H9 (cell line): ENCODE data around the gene AGAP3. TPM values are rescaled to one million over a fixed set of nuclear protein-coding genes. Genes with fewer than 3 reads are reported as not detected.

Experiments used
- DNase-seq: peaks from one replicate; pipeline ENCODE4 v3.0.0-alpha.2; 2017
- H2AFZ ChIP-seq: one replicate; pipeline ENCODE4 v1.6.1; 2013; ENCODE audit warnings: mild to moderate bottlenecking, low read length, control low read depth, moderate library complexity
- H2AK5ac ChIP-seq: 2 replicates; pipeline ENCODE4 v1.6.1; 2013; ENCODE audit warnings: low read length, control low read depth, mixed read lengths; ENCODE audit not compliant: insufficient read length
- H2BK120ac ChIP-seq: one replicate; pipeline ENCODE4 v1.6.1; 2013; ENCODE audit warnings: low read depth, mild to moderate bottlenecking, low read length, control low read depth, inconsistent platforms; ENCODE audit not compliant: poor library complexity, severe bottlenecking
- H2BK12ac ChIP-seq: 2 replicates; pipeline ENCODE4 v1.6.1; 2013; ENCODE audit warnings: low read length, control low read depth, mixed read lengths, low read depth; ENCODE audit not compliant: insufficient read length
- H2BK15ac ChIP-seq: 2 replicates; pipeline ENCODE4 v1.6.1; 2013; ENCODE audit warnings: low read depth, low read length, control low read depth
- H2BK20ac ChIP-seq: one replicate; pipeline ENCODE4 v1.6.1; 2013; ENCODE audit warnings: low read depth, mild to moderate bottlenecking, low read length, control low read depth, inconsistent platforms; ENCODE audit not compliant: poor library complexity, severe bottlenecking
- H2BK5ac ChIP-seq: 2 replicates; pipeline ENCODE4 v1.6.1; 2013; ENCODE audit warnings: low read length, control low read depth, mixed read lengths; ENCODE audit not compliant: insufficient read length
- H3K14ac ChIP-seq: 2 replicates; pipeline ENCODE4 v1.6.1; 2013; ENCODE audit warnings: low read length, control low read depth; ENCODE audit not compliant: insufficient read depth
- H3K18ac ChIP-seq: 2 replicates; pipeline ENCODE4 v1.6.1; 2013; ENCODE audit warnings: low read depth, mild to moderate bottlenecking, mixed read lengths, low read length, control low read depth; ENCODE audit not compliant: insufficient read length
- H3K23ac ChIP-seq: 2 replicates; pipeline ENCODE4 v1.6.1; 2013; ENCODE audit warnings: low read length, control low read depth, mixed read lengths, low read depth; ENCODE audit not compliant: insufficient read length
- H3K23me2 ChIP-seq: 2 replicates; pipeline ENCODE4 v1.6.1; 2013; ENCODE audit warnings: low read depth, mild to moderate bottlenecking, mixed read lengths, low read length, control low read depth; ENCODE audit not compliant: insufficient read length, poor library complexity, severe bottlenecking
- H3K27ac ChIP-seq: 2 replicates; pipeline ENCODE4 v1.5.1; 2013; ENCODE audit warnings: low read length, control low read depth, mixed read lengths, low read depth; ENCODE audit not compliant: insufficient read length
- H3K27me3 ChIP-seq: 2 replicates; pipeline ENCODE4 v1.6.1; 2013; ENCODE audit warnings: low read length, control low read depth, inconsistent platforms; ENCODE audit not compliant: insufficient read depth
- H3K4ac ChIP-seq: 2 replicates; pipeline ENCODE4 v1.6.1; 2013; ENCODE audit warnings: low read depth, mild to moderate bottlenecking, control low read depth, inconsistent platforms, low read length, moderate library complexity
- H3K4me1 ChIP-seq: 2 replicates; pipeline ENCODE4 v1.6.1; 2013; ENCODE audit warnings: low read length, control low read depth, inconsistent platforms; ENCODE audit not compliant: insufficient read depth
- H3K4me2 ChIP-seq: 2 replicates; pipeline ENCODE4 v1.6.1; 2013; ENCODE audit warnings: low read length, control low read depth, mixed read lengths; ENCODE audit not compliant: insufficient read length, insufficient read depth
- H3K56ac ChIP-seq: 2 replicates; pipeline ENCODE4 v1.6.1; 2013; ENCODE audit warnings: low read depth, mild to moderate bottlenecking, mixed read lengths, low read length, control low read depth; ENCODE audit not compliant: insufficient read length
- H3K79me1 ChIP-seq: 2 replicates; pipeline ENCODE4 v1.6.1; 2013; ENCODE audit warnings: low read depth, mild to moderate bottlenecking, moderate library complexity, low read length, control low read depth, inconsistent platforms; ENCODE audit not compliant: insufficient read depth, poor library complexity, severe bottlenecking
- H3K79me2 ChIP-seq: 2 replicates; pipeline ENCODE4 v1.6.1; 2013; ENCODE audit warnings: low read length, control low read depth, inconsistent platforms; ENCODE audit not compliant: insufficient read depth
- H3K9ac ChIP-seq: 2 replicates; pipeline ENCODE4 v1.6.1; 2013; ENCODE audit warnings: low read length, control low read depth, mixed read lengths; ENCODE audit not compliant: insufficient read length; ENCODE audit errors: extremely low read depth
- H3K9me3 ChIP-seq: one replicate; pipeline ENCODE4 v1.6.1; 2013; ENCODE audit warnings: low read depth, low read length, inconsistent platforms; ENCODE audit not compliant: control insufficient read depth
- H3T11ph ChIP-seq: one replicate; pipeline ENCODE4 v1.6.1; 2013; ENCODE audit warnings: mild to moderate bottlenecking, low read length, control low read depth, inconsistent platforms
- H4K20me1 ChIP-seq: one replicate; pipeline ENCODE4 v1.6.1; 2013; ENCODE audit not compliant: control insufficient read depth, insufficient read length, insufficient read depth
- H4K5ac ChIP-seq: 2 replicates; pipeline ENCODE4 v1.6.1; 2013; ENCODE audit warnings: low read depth, mild to moderate bottlenecking, mixed read lengths, low read length, control low read depth; ENCODE audit not compliant: insufficient read length
- H4K8ac ChIP-seq: replicated peaks from 2 replicates; pipeline ENCODE4 v1.6.1; 2013; ENCODE audit warnings: low read length, control low read depth, mixed read lengths, low read depth; ENCODE audit not compliant: insufficient read length
- H4K91ac ChIP-seq: 2 replicates; pipeline ENCODE4 v1.6.1; 2013; ENCODE audit warnings: low read depth, mild to moderate bottlenecking, moderate library complexity, mixed read lengths, low read length, control low read depth; ENCODE audit not compliant: insufficient read length
- H3K27ac Mint-ChIP-seq, 3 experiments: 2 replicates in 2 of 3; 3 replicates in 1 of 3; pipeline ENCODE4 v1.8.0; 2020 to 2021; ENCODE audit warnings: mixed read lengths in 3 of 3, mild to moderate bottlenecking in 1 of 3, moderate library complexity in 1 of 3
- H3K27me3 Mint-ChIP-seq: 2 replicates; pipeline ENCODE4 v1.8.0; 2021; ENCODE audit warnings: low read depth, mild to moderate bottlenecking, moderate library complexity, mixed read lengths
- H3K36me3 Mint-ChIP-seq, 3 experiments: 2 replicates in 2 of 3; 3 replicates in 1 of 3; pipeline ENCODE4 v1.8.0; 2020 to 2021; ENCODE audit warnings: low read depth in 3 of 3, mixed read lengths in 3 of 3; ENCODE audit not compliant: insufficient read depth in 1 of 3
- H3K4me1 Mint-ChIP-seq, 2 experiments: 2 replicates each; pipeline ENCODE4 v1.8.0; 2020; ENCODE audit warnings: mixed read lengths in 2 of 2
- H3K4me3 Mint-ChIP-seq, 2 experiments: 2 replicates in 1 of 2; 3 replicates in 1 of 2; pipeline ENCODE4 v1.8.0; 2020 to 2021; ENCODE audit warnings: mild to moderate bottlenecking in 2 of 2, mixed read lengths in 2 of 2, moderate library complexity in 1 of 2
- H3K9me3 Mint-ChIP-seq, 2 experiments: 2 replicates in 1 of 2; 3 replicates in 1 of 2; pipeline ENCODE4 v1.8.0; 2020; ENCODE audit warnings: mild to moderate bottlenecking in 2 of 2, mixed read lengths in 2 of 2, moderate library complexity in 1 of 2
- WGBS: extraction: QIAGEN DNeasy Blood & Tissue Kit; methylation state at CpG from one replicate; pipeline ENCODE4 v1.1.7; 2013; ENCODE audit warnings: missing lambda C conversion rate, low lambda C conversion rate, mixed read lengths; ENCODE audit not compliant: insufficient read length; ENCODE audit errors: extremely low coverage; 5-methylcytosine and 5-hydroxymethylcytosine counted together
- total RNA-seq: library from RNA; stranded (reverse); gene quantifications from 2 replicates; pipeline ENCODE4 v1.2.1, GENCODE V29; 2021
- TF ChIP-seq, protein P1 (sequence below): fragments of 200-600 bp; sonication (generic); conservative IDR thresholded peaks from 3 replicates; pipeline ENCODE4 v1.8.0; 2021; ENCODE audit warnings: antibody characterized with exemption, mild to moderate bottlenecking

Gene AGAP3
- total RNA-seq, 1 experiment from 2014 or later: 97.7 TPM

DNA sequence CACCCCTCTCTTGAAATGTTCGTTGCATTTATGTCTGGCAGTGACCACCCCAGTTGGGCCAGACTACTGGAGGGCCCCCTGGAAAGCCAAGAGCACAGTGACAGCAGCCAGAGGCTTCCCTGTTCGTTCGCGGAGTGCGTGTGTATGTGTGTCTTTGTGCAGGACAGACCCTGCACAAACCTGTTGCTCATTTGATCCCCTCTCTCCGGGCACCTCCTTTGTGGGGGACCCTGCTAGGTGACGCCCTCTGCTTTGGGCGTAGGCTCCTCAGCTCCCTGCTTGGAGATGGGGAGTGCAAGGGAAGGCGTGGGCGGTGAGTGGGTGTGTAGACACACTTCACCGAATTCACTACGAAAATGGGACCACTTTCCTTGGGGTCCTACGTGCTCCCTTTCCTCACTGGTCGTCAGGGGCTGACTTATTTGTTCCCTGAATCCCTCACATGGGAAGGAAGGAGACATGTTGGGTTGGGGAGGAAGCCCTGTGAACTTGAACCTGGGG is 38.7 kb downstream of the AGAP3 start:
- Histone ChIP-seq H4K8ac (no peak overlapping the region), H4K91ac (no peak overlapping the region), H2BK20ac (no peak overlapping the region), H3T11ph (no peak overlapping the region), H3K56ac (no peak overlapping the region), H3K9ac (no peak overlapping the region), H3K4me1 (peaks cover 3% of the 10 kb centered on the region; the same call in 1 of the 2 replicates), H3K9me3 (no peaks in the 10 kb centered on the region), H3K79me2 (no peaks in the 10 kb centered on the region), H3K14ac (no peak overlapping the region), H2BK15ac (no peak overlapping the region), H2AFZ (no peak overlapping the region), H3K18ac (no peak overlapping the region), H4K20me1 (no peaks in the 10 kb centered on the region), H3K4ac (no peak overlapping the region), H3K23me2 (peaks cover 10% of the 10 kb centered on the region), H2BK120ac (no peak overlapping the region), H3K4me2 (peak overlapping the region; percentile 51), H2AK5ac (no peak overlapping the region), H2BK12ac (no peak overlapping the region), H4K5ac (no peak overlapping the region), H3K23ac (no peak overlapping the region), H3K27ac (no peak overlapping the region), H2BK5ac (no peak overlapping the region), H3K79me1 (no peaks in the 10 kb centered on the region), H3K27me3 (no peaks in the 10 kb centered on the region)
- Mint-ChIP-seq H3K4me1 (peaks cover 19 to 26% of the 10 kb centered on the region in 2 experiments), H3K36me3 (peaks cover 32 to 55% (median 48%) of the 10 kb centered on the region in 3 experiments), H3K27ac (no peak overlapping the region), H3K4me3 (peak overlapping the region; percentile 70 to 85), H3K27me3 (peaks cover 16% of the 10 kb centered on the region), H3K9me3 (no peaks in the 10 kb centered on the region)
- TF ChIP-seq, protein P1, sequence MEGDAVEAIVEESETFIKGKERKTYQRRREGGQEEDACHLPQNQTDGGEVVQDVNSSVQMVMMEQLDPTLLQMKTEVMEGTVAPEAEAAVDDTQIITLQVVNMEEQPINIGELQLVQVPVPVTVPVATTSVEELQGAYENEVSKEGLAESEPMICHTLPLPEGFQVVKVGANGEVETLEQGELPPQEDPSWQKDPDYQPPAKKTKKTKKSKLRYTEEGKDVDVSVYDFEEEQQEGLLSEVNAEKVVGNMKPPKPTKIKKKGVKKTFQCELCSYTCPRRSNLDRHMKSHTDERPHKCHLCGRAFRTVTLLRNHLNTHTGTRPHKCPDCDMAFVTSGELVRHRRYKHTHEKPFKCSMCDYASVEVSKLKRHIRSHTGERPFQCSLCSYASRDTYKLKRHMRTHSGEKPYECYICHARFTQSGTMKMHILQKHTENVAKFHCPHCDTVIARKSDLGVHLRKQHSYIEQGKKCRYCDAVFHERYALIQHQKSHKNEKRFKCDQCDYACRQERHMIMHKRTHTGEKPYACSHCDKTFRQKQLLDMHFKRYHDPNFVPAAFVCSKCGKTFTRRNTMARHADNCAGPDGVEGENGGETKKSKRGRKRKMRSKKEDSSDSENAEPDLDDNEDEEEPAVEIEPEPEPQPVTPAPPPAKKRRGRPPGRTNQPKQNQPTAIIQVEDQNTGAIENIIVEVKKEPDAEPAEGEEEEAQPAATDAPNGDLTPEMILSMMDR: no peak
- WGBS: no CpG with 5 or more reads among the region's 14 CpGs
- DNase-seq: no peak
